HG03571 (cell line): ENCODE data around the gene PTPN12.

Experiments
- ATAC-seq: cut with Tn5 transposase; IDR thresholded peaks from one replicate; pipeline ENCODE4 v1.9.1; 2021; ENCODE audit not compliant: unreplicated experiment

PTPN12 gene

DNA sequence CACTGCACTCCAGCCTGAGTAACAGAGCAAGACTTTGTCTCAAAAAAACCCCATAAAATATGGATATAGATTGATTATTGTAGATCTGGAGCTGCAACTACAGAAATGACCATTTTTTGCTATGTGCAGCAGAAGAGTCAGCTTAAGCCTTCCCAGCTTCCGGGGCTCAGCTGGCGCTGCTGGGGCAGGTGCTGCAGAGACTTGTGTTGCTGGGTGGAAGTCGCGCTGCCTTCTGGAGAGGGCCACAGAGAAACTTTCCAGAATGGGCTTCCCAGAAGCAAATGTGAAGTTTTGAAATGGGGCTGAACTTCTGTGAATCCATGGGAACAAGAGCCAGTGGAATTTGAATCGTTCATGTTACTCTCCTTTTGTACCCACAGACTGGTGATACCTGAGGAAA is 121.8 kb downstream of the PTPN12 start:
- no peak for ATAC-seq

DNA sequence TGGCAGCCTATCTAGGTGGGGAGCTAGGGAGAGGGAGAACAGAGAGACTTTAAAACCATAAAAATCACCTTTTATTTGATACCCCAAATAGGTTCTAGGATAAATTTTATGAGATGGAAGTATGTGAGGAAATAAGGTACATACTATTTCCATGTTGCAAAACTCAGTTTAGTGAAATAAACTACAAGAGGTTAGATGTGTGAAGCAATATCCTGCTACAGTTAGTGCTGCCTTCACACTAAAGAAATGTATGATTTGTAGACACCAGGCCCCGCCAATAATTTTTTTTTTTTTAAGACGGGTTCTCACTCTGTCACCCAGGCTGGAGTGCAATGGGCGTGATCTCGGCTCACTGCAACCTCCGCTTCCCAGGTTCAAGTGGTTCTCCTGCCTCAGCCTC is 124.7 kb downstream of the PTPN12 start:
- no peak for ATAC-seq

DNA sequence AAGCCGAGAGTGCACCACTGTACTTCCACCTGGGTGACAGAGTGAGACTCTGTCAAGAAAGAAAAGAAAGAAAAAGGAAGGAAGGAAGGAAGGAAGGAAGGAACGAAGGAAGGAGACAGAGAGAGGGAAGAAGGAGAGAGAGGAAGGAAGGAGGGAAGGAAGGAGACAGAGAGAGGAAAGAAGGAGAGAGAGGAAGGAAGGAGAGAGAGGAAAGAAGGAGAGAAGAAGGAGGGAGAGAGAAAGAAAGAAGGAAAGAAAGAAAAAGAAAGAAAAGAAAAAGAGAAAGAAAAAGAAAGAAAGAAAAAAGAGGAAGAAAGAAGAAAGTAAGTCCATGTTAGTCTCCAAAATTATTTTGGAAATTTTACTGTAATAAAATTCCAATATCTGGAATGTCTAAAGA is 125.8 kb downstream of the PTPN12 start:
- ATAC-seq = no peak

DNA sequence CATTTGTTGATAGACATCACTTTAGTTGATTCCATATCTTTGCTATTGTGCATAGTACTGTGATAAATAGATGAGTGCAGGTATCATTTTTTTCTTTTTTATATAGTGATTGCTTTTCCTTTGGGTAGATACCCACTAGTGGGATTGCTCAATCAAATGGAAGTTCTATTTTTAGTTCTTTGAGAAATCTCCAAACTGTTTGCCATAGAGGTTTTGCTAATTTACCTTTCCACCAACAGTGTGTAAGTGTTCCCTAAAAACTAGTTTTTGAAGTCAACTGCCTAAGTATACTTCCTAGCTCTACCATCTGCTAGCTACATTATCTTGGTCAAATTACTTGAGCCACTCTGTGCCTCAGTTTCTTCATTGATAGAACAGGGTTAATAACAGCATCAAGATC is 127.6 kb downstream of the PTPN12 start:
- no peak for ATAC-seq

DNA sequence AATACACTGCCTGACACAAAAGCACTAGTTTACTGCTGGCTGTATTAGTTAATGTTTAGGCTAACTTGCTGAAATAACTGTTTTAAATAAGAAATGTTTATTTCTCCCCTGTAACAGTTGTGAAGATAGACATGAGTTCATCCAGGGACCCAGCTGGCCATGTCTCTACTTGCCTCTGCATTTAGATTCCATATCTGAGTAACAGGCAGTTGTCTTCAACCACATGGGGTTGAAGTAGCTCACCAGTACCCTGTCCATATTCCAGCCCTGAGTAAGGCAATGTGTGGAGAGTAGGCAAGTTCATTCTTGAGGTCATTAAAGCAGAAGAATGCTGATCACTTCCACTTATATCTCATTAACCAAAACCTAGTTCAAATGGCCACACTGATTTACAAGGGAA is 128.1 kb downstream of the PTPN12 start:
- ATAC-seq = no peak

DNA sequence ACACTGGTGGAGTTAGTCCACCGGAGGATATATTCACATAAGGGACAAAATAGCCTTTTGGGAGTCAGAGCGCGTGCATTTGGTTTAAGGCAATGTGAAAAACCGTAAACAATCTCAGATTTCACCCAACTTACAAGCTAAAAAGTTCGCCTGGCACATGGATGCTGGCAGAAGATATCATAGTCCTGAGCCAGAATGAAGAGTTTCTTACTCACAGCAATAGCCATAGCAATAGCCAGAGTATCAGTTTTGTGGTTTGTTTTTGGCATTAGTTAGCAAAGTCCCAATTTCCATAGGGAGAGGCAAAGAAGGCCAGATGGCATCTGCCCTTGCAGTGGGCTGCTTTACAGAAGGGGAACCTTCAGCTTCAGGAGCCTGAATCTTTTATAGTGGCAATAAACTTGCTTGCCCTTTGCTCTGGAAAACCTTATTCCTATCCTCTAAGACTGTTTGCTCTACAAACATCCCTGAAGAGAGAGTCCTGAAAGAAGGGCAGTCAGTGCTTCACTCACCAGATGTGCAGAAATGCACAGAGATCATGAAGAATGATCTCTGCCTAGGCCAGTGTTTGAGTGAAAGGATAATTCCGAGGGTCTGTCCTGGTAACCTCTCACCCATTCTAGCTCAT is 130.5 kb downstream of the PTPN12 start:
- ATAC-seq = no peak

DNA sequence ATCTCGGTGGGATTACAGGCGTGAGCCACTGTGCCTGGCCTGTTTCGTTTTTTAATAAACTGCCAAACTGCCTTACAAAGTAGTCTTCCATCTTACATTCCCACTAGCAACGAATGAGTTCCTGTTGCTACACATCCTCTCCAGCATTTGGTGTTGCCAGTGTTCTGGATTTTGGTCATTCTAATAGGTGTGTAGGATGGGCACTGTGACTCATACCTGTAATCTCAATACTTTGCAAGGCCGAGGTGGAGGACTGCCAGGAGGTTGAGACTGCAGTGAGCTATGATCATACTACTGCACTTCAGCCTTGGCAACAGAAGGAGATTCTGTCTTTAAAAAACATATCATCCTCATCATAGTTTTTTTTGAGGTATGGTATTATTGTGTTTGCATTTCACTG is 137.8 kb downstream of the PTPN12 start:
- no peak for ATAC-seq

DNA sequence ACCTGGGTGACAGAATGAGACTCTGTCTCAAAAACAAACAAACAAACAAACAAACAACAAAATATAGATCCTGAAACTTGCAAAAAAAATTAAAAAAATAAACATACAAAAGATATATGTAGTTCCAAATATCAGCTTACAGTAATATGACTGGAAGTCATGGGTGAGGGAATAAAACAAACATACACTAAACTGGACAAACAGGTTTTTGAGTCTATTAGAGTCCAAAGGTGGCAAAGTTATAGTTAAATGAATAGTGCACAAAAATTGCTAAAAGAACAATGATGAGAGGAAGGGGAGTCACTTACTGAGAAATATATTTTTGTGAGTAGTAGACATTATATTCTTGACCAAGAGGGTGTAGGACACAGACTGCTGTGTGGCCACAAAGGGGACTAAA is 142.5 kb downstream of the PTPN12 start:
- no peak for ATAC-seq

DNA sequence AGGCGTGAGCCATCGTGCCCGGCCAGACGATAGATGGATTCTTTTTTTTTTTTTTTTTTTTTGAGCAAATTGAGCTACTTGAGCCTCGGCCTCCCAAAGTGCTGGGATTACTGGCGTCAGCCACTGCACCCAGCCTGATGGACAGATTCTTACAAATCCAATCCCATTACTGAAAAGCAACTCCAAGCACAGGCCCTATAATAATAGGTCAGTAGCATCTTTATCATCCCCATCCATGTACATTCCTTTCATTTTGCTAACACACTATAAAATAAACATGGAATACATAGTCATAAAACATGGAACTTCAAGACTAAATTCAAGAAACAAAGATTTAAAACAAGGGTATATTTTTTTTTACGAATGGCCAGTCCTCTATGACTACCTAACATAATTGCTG is 143.2 kb downstream of the PTPN12 start:
- no peak for ATAC-seq

DNA sequence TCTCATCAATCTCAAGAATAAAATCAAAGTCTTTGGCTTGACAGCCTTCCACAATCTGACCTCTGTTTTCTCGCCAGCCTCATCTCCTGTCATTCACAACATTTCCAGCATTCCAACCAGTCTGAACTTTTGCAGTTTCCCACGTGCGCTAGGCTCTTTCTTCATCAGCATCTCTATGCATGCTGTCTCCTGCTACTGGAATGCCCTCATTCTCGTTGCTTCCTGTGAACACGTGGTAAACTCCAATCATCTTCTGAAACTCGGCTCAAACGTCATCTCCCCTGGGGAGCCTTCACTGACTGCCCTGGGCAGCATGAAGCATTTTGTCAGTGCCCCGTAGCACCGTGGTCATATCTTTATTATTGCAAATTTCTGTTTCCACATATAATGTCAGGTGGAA is 146.9 kb downstream of the PTPN12 start:
- no peak for ATAC-seq

DNA sequence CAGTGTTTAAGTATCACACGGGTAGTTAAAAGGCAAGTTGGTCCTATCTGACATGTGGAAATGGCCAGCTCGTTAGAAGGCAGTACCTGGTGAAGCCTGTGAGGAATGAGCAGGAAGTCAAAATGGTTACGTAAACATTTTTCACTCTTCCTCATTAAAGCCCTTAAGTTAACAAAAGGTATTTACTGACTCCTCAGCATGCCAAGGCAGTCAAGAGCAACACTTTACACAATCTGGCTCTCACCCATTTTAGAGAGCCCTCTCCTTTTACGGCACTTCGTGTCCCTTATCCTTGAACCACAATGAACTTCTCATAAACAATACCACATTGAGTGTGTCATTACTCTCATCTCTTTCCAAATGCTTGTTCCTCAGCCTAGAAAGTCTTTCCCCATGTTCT is 148.1 kb downstream of the PTPN12 start:
- ATAC-seq = no peak

DNA sequence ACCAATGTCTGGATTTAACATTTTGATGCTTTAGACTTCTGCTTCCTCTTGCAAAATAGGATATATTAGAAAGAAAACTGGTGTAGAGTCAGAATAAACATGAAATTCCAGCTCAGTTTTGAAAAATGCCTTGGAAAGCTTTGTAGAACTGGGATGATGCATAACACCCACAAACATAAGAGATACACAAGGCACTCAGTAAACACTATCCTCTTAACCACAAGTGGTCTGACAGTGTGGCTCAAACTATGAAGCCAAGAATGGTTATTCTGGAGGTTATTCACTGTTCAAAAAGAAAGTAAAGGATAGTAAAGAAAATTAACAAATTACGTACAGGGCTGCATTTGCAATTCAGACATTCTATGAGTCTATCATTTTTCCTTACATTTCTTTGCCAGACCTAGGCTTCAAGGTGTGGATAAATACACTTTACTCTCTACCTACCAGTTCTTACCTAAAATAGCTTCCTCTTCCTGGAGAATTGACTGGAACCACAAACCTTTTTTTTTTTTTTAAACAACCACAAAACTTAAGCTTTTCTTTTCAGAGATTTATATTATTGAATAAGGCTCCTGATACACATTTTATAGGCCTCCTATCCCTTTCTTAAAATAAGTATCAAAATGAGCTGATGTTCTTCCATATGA is 150.1 kb downstream of the PTPN12 start:
- ATAC-seq = no peak

DNA sequence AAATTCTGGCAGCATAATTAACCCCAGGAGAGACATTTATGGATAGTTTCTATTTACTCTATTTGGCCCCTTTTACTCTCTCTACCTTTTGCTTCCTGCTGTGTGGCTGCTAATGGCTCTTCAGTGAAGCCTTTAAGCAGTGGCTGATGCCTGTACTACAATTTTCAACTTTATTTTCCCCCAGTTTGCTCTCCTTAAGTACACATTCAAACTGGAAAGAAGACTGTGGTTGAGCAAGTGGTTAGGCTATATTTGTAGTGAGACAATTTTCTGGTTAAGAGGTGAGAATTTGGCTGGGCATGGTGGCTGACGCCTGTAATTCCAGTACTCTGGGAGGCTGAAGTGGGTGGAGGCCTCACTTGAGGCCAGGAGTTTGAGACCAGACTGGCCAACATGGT is 150.7 kb downstream of the PTPN12 start:
- ATAC-seq = no peak
